Smooth muscle cell (in vitro differentiated cells): ENCODE results near the gene PABPC3. TPM values are rescaled to one million over a fixed set of nuclear protein-coding genes. Genes with fewer than 3 reads are reported as not detected.

Source experiments
- DNase-seq: peaks from one replicate; lab custom pipeline; 2025; ENCODE audit not compliant: unreplicated experiment; lab: John Stamatoyannopoulos, UW
- H2AFZ ChIP-seq: fragments of 200-600 bp; sonication (generic); 2 replicates; pipeline ENCODE4 v1.6.0; 2016; ENCODE audit warnings: antibody characterized with exemption, low read depth, mild to moderate bottlenecking
- H3F3A ChIP-seq: fragments of 200-600 bp; sonication (generic); 2 replicates; pipeline ENCODE4 v1.6.0; 2017; ENCODE audit warnings: antibody characterized with exemption, low read depth
- H3K27ac ChIP-seq: fragments of 200-600 bp; sonication (generic); 2 replicates; pipeline ENCODE4 v1.5.1; 2016; ENCODE audit warnings: low read depth, mild to moderate bottlenecking
- H3K27me3 ChIP-seq: fragments of 200-600 bp; sonication (generic); 2 replicates; pipeline ENCODE4 v1.6.1; 2016; ENCODE audit warnings: low read depth, mild to moderate bottlenecking
- H3K36me3 ChIP-seq: fragments of 200-600 bp; sonication (generic); 2 replicates; pipeline ENCODE4 v1.5.1; 2016; ENCODE audit warnings: low read depth
- H3K4me1 ChIP-seq: fragments of 200-600 bp; sonication (generic); 2 replicates; pipeline ENCODE4 v1.5.1; 2016; ENCODE audit warnings: low read depth
- H3K4me2 ChIP-seq: fragments of 200-600 bp; sonication (generic); 2 replicates; pipeline ENCODE4 v1.6.0; 2016; ENCODE audit warnings: mild to moderate bottlenecking
- H3K4me3 ChIP-seq: fragments of 200-600 bp; sonication (generic); 2 replicates; pipeline ENCODE4 v1.5.1; 2016; ENCODE audit warnings: mild to moderate bottlenecking
- H3K79me2 ChIP-seq: fragments of 200-600 bp; sonication (generic); 2 replicates; pipeline ENCODE4 v1.6.0; 2016; ENCODE audit warnings: low read depth, mild to moderate bottlenecking
- H3K9ac ChIP-seq: fragments of 200-600 bp; sonication (generic); 2 replicates; pipeline ENCODE4 v1.6.0; 2016; ENCODE audit warnings: low read depth
- H3K9me3 ChIP-seq: fragments of 200-600 bp; sonication (generic); replicated peaks from 2 replicates; pipeline ENCODE4 v1.5.1; 2016; ENCODE audit warnings: low read depth
- H4K20me1 ChIP-seq: fragments of 200-600 bp; sonication (generic); 2 replicates; pipeline ENCODE4 v1.6.0; 2016; ENCODE audit warnings: low read depth
- CTCF ChIP-seq: fragments of 200-600 bp; sonication (generic); IDR thresholded peaks from 2 replicates; pipeline ENCODE4 v1.5.1; 2017; ENCODE audit warnings: borderline replicate concordance, mild to moderate bottlenecking, antibody characterized with exemption; ENCODE audit not compliant: insufficient read depth, poor library complexity, severe bottlenecking
- WGBS: methylation state at CpG from one replicate; pipeline ENCODE4 v1.1.7; 2016; ENCODE audit warnings: low lambda C conversion rate; 5-methylcytosine and 5-hydroxymethylcytosine counted together
- polyA plus RNA-seq: library from polyadenylated mRNA; unstranded; fragments of >200 nt; fragmentation: Nextera tagmentation; extraction: Ambion mirVana; gene quantifications from 2 replicates; pipeline ENCODE4 v1.2.1, GENCODE V29; 2016
- total RNA-seq: library from RNA; depleted of rRNA; stranded (reverse); fragments of >200 nt; gene quantifications from 2 replicates; pipeline ENCODE4 v1.2.3, GENCODE V29; 2014

PABPC3 gene
- total and polyA plus RNA-seq, 2 experiments from 2014 or later: 0.04 to 0.05 TPM

DNA sequence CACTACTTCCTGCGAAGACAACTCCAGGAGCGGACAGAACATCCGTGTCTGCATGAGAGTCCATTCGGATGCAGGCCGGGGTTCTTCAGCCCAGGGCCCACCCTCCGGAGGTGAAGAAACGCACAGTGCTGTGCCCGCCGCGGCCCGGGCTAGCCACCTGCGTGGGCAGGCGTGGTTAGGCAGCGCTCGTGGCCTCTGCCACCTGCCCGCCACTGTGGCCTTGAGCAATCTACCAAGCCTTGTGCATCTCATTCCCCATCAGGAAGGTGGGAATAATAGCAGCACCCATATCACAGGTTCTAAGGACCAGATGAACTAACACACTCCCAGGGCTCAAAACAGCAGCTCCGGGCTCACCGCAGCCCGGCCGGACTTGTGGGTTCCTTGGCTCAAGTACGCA, 26.7 kb upstream of the PABPC3 start:
- no peak overlapping the region for H2AFZ ChIP-seq
- peaks cover 3% of the 10 kb centered on the region for H3K4me1 ChIP-seq
- no peaks in the 10 kb centered on the region for H4K20me1 ChIP-seq
- no peak for TF ChIP-seq CTCF
- H3K27me3 ChIP-seq: no peaks in the 10 kb centered on the region
- no peak for DNase-seq
- no peaks in the 10 kb centered on the region for H3K36me3 ChIP-seq
- WGBS: 97% methylated on average over 15 of the region's 21 CpGs
- no peak overlapping the region for H3K27ac ChIP-seq
- no peak overlapping the region for H3K4me3 ChIP-seq
- no peak overlapping the region for H3K4me2 ChIP-seq
- no peaks in the 10 kb centered on the region for H3F3A ChIP-seq
- H3K9me3 ChIP-seq: no peaks in the 10 kb centered on the region
- H3K79me2 ChIP-seq: no peaks in the 10 kb centered on the region
- no peak overlapping the region for H3K9ac ChIP-seq

DNA sequence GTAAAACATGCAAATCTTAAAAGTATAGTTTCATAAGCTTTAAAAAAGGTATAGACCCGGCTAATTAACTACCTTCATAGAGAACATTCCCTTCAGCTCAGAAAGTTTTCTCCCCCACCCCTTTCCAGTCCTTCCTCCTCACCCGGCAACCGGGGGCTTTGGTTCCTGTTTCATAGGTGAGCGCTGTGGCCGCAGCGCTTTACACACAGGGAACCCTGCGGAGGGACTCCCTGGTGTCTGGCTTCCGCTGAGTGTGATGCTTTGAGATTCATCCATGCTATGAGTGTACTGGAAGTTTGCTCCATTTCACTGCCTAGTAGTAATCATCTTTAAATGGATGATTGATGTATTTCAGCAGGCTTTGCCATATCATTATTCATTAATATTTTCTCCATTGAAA, 26.0 kb upstream of the PABPC3 start:
- no peak overlapping the region for H2AFZ ChIP-seq
- WGBS: 72% methylated on average over 8 of the region's 8 CpGs
- H3K4me1 ChIP-seq: peaks cover 3% of the 10 kb centered on the region
- no peaks in the 10 kb centered on the region for H3F3A ChIP-seq
- TF ChIP-seq CTCF: no peak
- H3K36me3 ChIP-seq: no peaks in the 10 kb centered on the region
- no peak overlapping the region for H3K27ac ChIP-seq
- H3K4me2 ChIP-seq: no peak overlapping the region
- no peaks in the 10 kb centered on the region for H4K20me1 ChIP-seq
- H3K27me3 ChIP-seq: no peaks in the 10 kb centered on the region
- no peaks in the 10 kb centered on the region for H3K9me3 ChIP-seq
- H3K9ac ChIP-seq: no peak overlapping the region
- H3K4me3 ChIP-seq: no peak overlapping the region
- no peak for DNase-seq
- no peaks in the 10 kb centered on the region for H3K79me2 ChIP-seq

DNA sequence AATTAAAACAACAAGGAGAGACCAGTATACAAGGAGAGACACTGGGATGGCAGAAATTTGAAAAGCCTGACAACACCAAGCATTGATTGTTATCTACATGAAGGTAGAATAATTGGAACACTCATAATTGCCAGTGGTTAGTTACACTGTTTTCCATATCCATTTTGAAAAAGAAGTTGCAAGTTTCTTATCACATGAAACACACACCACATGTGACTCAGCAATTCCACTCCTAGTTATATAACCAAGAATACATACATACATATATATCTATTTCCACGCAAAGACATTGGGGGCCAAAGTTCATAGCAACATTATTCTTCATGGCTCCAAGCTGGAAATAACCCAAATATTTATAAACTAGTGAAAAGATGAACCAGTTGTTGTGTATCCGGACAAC, 15.2 kb upstream of the PABPC3 start:
- H3K4me3 ChIP-seq: no peak overlapping the region
- no peaks in the 10 kb centered on the region for H3K27me3 ChIP-seq
- no peaks in the 10 kb centered on the region for H3K4me1 ChIP-seq
- H3K36me3 ChIP-seq: no peaks in the 10 kb centered on the region
- TF ChIP-seq CTCF: no peak
- H3K4me2 ChIP-seq: no peak overlapping the region
- H3K9ac ChIP-seq: no peak overlapping the region
- WGBS: 94% methylated on average over 2 of the region's 2 CpGs
- H3F3A ChIP-seq: no peaks in the 10 kb centered on the region
- H3K27ac ChIP-seq: no peak overlapping the region
- no peaks in the 10 kb centered on the region for H3K9me3 ChIP-seq
- no peaks in the 10 kb centered on the region for H4K20me1 ChIP-seq
- DNase-seq: no peak
- H2AFZ ChIP-seq: no peak overlapping the region
- H3K79me2 ChIP-seq: no peaks in the 10 kb centered on the region

DNA sequence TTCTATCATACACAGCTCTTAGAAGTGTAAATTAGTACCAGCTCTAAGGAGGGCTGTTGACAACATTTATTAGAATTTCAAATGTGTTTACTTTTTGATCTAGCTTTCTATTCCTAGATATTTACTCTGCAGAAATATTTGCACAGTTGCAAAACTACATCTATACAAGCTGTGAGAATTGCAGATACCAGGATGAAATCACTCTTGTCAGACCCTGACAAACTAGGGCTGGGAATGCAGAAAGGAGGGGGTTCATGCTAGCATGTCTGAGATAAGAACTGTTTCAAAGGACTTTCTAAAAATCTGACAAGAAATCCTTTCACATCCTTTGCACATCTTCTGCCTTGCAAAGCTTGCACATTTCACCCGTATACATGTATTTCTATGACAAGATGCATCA, 11.8 kb upstream of the PABPC3 start:
- Histone ChIP-seq H3K9ac (no peak overlapping the region), H3K4me3 (no peak overlapping the region), H3K4me2 (no peak overlapping the region), H3K9me3 (no peaks in the 10 kb centered on the region), H3K27ac (no peak overlapping the region), H3K27me3 (no peaks in the 10 kb centered on the region), H4K20me1 (no peaks in the 10 kb centered on the region), H2AFZ (no peak overlapping the region), H3F3A (no peaks in the 10 kb centered on the region), H3K4me1 (no peaks in the 10 kb centered on the region), H3K79me2 (no peaks in the 10 kb centered on the region), H3K36me3 (no peaks in the 10 kb centered on the region)
- 71% methylated on average over 1 of the region's 1 CpG for WGBS
- no peak for DNase-seq
- no peak for TF ChIP-seq CTCF
